Hair follicular keratinocyte (primary cell): ENCODE measurements around the gene ZNRF4. TPM values are rescaled to one million over a fixed set of nuclear protein-coding genes. Genes with fewer than 3 reads are reported as not detected.

Experiments
- total RNA-seq: library from RNA; depleted of rRNA; stranded (reverse); fragments of >200 nt; gene quantifications from 2 replicates; pipeline ENCODE4 v1.2.3, GENCODE V29; 2015

The ZNRF4 gene
- total RNA-seq: not detected in 2 replicates

DNA sequence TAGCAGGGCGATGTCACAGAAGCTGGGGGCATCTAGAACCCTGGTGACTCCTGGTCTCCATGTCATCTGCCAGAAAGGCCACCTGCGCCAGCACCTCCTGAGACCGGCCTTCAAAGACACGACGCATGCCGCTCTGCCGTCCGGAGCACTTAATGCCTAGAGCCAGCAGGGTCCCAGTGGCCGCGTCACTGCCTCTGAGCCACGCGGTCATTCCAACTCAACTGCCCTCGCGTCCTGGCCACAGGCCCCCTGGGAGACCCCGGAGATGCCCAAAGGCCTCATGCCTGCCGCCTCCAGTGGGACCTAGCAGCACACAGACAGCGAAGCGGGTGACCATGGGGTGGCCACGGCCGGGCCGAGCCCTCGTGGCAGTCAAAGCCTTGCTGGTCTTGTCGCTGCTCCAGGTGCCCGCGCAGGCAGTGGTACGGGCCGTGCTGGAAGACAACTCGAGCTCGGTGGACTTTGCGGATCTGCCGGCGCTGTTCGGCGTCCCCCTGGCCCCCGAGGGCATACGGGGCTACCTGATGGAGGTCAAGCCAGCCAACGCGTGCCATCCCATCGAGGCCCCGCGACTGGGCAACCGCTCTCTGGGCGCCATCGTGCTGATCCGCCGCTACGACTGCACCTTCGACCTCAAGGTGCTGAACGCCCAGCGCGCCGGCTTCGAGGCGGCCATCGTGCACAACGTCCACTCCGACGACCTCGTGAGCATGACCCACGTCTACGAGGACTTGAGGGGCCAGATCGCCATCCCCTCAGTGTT is at the start of gene ZNRF4:
ZNRF4 (plus strand) TSS at position 51 of the 763 bp plus-strand sequence; CDS start at position 126, 75 bp downstream.

Other genes starting within 250 kb of the ZNRF4 start
- gene PTPRS, start 114.6 kb upstream of the ZNRF4 start, total RNA-seq: 12.4 and 29.7 TPM in 2 replicates
- 1.1 and 4.1 TPM in 2 replicates for gene TINCR, start 112.5 kb downstream of the ZNRF4 start, total RNA-seq
- gene SAFB2, start 167.4 kb downstream of the ZNRF4 start, total RNA-seq: 7.7 and 11.3 TPM in 2 replicates
- 18.0 and 39.8 TPM in 2 replicates for gene SAFB, start 167.7 kb downstream of the ZNRF4 start, total RNA-seq
- gene MICOS13, start 225.1 kb downstream of the ZNRF4 start, total RNA-seq: 52.2 and 59.2 TPM in 2 replicates
- 5.0 and 16.0 TPM in 2 replicates for gene HSD11B1L, start 225.6 kb downstream of the ZNRF4 start, total RNA-seq
- gene RPL36, start 234.9 kb downstream of the ZNRF4 start, total RNA-seq: 1,765 and 1,895 TPM in 2 replicates